Endothelial cell of umbilical vein (primary cell): ENCODE measurements around the gene DIAPH3. TPM values are rescaled to one million over a fixed set of nuclear protein-coding genes. Genes with fewer than 3 reads are reported as not detected.

ENCODE experiments used
- BruUV-seq: library from RNA; stranded (reverse); fragments of 400-500 nt; replicated peaks from 2 replicates; lab custom pipeline; 2021; lab: Mats Ljungman, UMichigan
- CTCF ChIA-PET: fragments of 300-600, 350-600 bp; sonication (Branson Sonifier 250); formaldehyde crosslinking; loops from one replicate; lab custom pipeline; 2021; ENCODE audit warnings: antibody characterized with exemption, inconsistent platforms; lab: Charles Lee
- POLR2A ChIA-PET: fragments of 300-600, 350-600 bp; sonication (Branson Sonifier 250); formaldehyde crosslinking; loops from one replicate; lab custom pipeline; 2021; ENCODE audit warnings: antibody characterized with exemption, inconsistent platforms; lab: Charles Lee
- DNase-seq: peaks from one replicate; pipeline ENCODE4 v3.0.0-alpha.2; 2011; ENCODE audit warnings: low read depth, low spot score
- FAIRE-seq: peaks from 2 replicates; lab custom pipeline; 2011; peaks lifted over from hg19 to GRCh38; lab: Jason Lieb, UNC
- H2AFZ ChIP-seq: 2 replicates; pipeline ENCODE4 v1.6.0; 2012; ENCODE audit warnings: low read depth, low read length, control low read depth, inconsistent platforms
- H3K27ac ChIP-seq: 2 replicates; pipeline ENCODE4 v1.5.1; 2011; ENCODE audit warnings: low read depth, mild to moderate bottlenecking, control low read depth, low read length, moderate library complexity; ENCODE audit not compliant: insufficient read depth
- H3K27me3 ChIP-seq, 2 experiments: 2 replicates each; pipeline versions ENCODE4 v1.6.0 to v1.6.1; 2011; ENCODE audit warnings: low read length in 2 of 2, mixed read lengths in 1 of 2; ENCODE audit not compliant: control insufficient read depth in 2 of 2, insufficient read depth in 2 of 2
- H3K36me3 ChIP-seq, 2 experiments: 2 replicates in 1 of 2; 3 replicates in 1 of 2; pipeline ENCODE4 v1.5.1; 2011; ENCODE audit warnings: low read length in 2 of 2, mild to moderate bottlenecking in 1 of 2, moderate library complexity in 1 of 2; ENCODE audit not compliant: control insufficient read depth in 2 of 2, insufficient read depth in 2 of 2; ENCODE audit errors: extremely low read depth in 1 of 2
- H3K4me1 ChIP-seq: 3 replicates; pipeline ENCODE4 v1.5.1; 2011; ENCODE audit warnings: mild to moderate bottlenecking, low read length; ENCODE audit not compliant: control insufficient read depth, insufficient read depth; ENCODE audit errors: extremely low read depth
- H3K4me2 ChIP-seq: 2 replicates; pipeline ENCODE4 v1.6.1; 2011; ENCODE audit warnings: low read length, control low read depth, mixed read lengths; ENCODE audit not compliant: insufficient read depth
- H3K4me3 ChIP-seq, 3 experiments: fragments of 200-600 bp in 1 of 3; sonication (generic), shearing (Covaris generic) in 1 of 3; replicated peaks in 1 of 3; 2 replicates each; pipeline ENCODE4 v1.5.1; 2011 to 2016; ENCODE audit warnings: control low read depth in 3 of 3, low read length in 3 of 3, mild to moderate bottlenecking in 2 of 3, inconsistent platforms in 1 of 3, low read depth in 1 of 3, moderate library complexity in 1 of 3; ENCODE audit not compliant: insufficient read depth in 1 of 3
- H3K79me2 ChIP-seq: 2 replicates; pipeline ENCODE4 v1.6.0; 2012; ENCODE audit warnings: low read length, inconsistent platforms; ENCODE audit not compliant: control insufficient read depth, insufficient read depth
- H3K9ac ChIP-seq: replicated peaks from 2 replicates; pipeline ENCODE3; 2011; ENCODE audit warnings: low read length, control low read depth; ENCODE audit not compliant: insufficient read depth; ENCODE audit errors: extremely low read depth
- H3K9me1 ChIP-seq: replicated peaks from 3 replicates; pipeline ENCODE4 v1.6.0; 2011; ENCODE audit warnings: mild to moderate bottlenecking, low read length; ENCODE audit not compliant: control insufficient read depth, insufficient read depth; ENCODE audit errors: extremely low read depth
- H3K9me3 ChIP-seq: replicated peaks from 2 replicates; pipeline ENCODE4 v1.5.1; 2012; ENCODE audit warnings: low read length, inconsistent platforms; ENCODE audit not compliant: control insufficient read depth, insufficient read depth
- H4K20me1 ChIP-seq: replicated peaks from 2 replicates; pipeline ENCODE3; 2011; ENCODE audit warnings: mild to moderate bottlenecking, low read length; ENCODE audit not compliant: control insufficient read depth, insufficient read depth; ENCODE audit errors: extremely low read depth
- EZH2 ChIP-seq: IDR thresholded peaks from 2 replicates; pipeline ENCODE4 v1.6.1; 2012; ENCODE audit warnings: borderline replicate concordance, low read depth, mild to moderate bottlenecking, moderate library complexity, low read length, inconsistent platforms; ENCODE audit not compliant: severe bottlenecking
- FOS ChIP-seq: IDR thresholded peaks from 2 replicates; pipeline ENCODE4 v1.6.1; 2011; ENCODE audit warnings: mild to moderate bottlenecking, low read length, moderate library complexity, borderline replicate concordance; ENCODE audit not compliant: insufficient read depth
- GATA2 ChIP-seq: IDR thresholded peaks from 2 replicates; pipeline ENCODE4 v1.7.0; 2011; ENCODE audit warnings: low read depth, mild to moderate bottlenecking, moderate library complexity, mixed read lengths, low read length; ENCODE audit not compliant: insufficient read length, insufficient read depth
- JUN ChIP-seq: IDR thresholded peaks from 2 replicates; pipeline ENCODE4 v1.6.1; 2011; ENCODE audit warnings: borderline replicate concordance, low read depth; ENCODE audit not compliant: insufficient read length, insufficient read depth
- MYC ChIP-seq: IDR thresholded peaks from one replicate; pipeline ENCODE4 v1.6.1; 2011; ENCODE audit warnings: mild to moderate bottlenecking, low read depth, low read length
- POLR2A ChIP-seq: IDR thresholded peaks from 2 replicates; pipeline ENCODE4 v1.6.1; 2012; ENCODE audit warnings: low read depth, mild to moderate bottlenecking, control low read depth, low read length
- POLR2AphosphoS5 ChIP-seq: IDR thresholded peaks from 2 replicates; pipeline ENCODE4 v1.6.1; 2012; ENCODE audit warnings: low read depth, mild to moderate bottlenecking, control low read depth, low read length, moderate library complexity; ENCODE audit not compliant: insufficient read depth
- dilution Hi-C: fragments of 300-500 bp; cut with MboI; formaldehyde crosslinking; loops from one replicate; pipeline ENCODE4 v1.15.0; 2019; ENCODE audit warnings: low sequenced_read_pairs; ENCODE audit not compliant: extremely low pct_ligation_motif_present
- intact Hi-C: fragments of 100-400 bp; cut with micrococcal nuclease; formaldehyde crosslinking; loops from one replicate; pipeline ENCODE4 v1.10.0; 2022
- polyA plus RNA-seq, 4 experiments: library from polyadenylated mRNA; depleted of rRNA in 3 of 4; stranded (reverse) in 3 of 4; unstranded in 1 of 4; fragments of >200 nt; gene quantifications; 2 replicates each; pipeline versions ENCODE4 v1.2.1 to v1.2.3, GENCODE V29; 2011 to 2012; ENCODE audit warnings: missing spikeins in 1 of 4
- total RNA-seq: library from RNA; stranded (reverse); gene quantifications from 2 replicates; pipeline ENCODE4 v1.2.3, GENCODE V29; 2021
- TF ChIP-seq, protein P1 (sequence below), 2 donors: IDR thresholded peaks; 1 replicate in 1 of 2; 2 replicates in 1 of 2; pipeline ENCODE4 v1.5.1; 2011; ENCODE audit warnings: low read length in 2 of 2, mild to moderate bottlenecking in 2 of 2, moderate library complexity in 2 of 2, control low read depth in 1 of 2, inconsistent platforms in 1 of 2, low read depth in 1 of 2; ENCODE audit not compliant: insufficient read depth in 1 of 2; ENCODE audit errors: extremely low read depth in 1 of 2
- TF ChIP-seq, protein P2 (sequence below): IDR thresholded peaks from 2 replicates; pipeline ENCODE4 v1.6.1; 2011; ENCODE audit not compliant: insufficient read depth, insufficient read length

The DIAPH3 gene
- total and polyA plus RNA-seq, 2 donors (not counting 3 experiments of a cell fraction or from before 2014, with no cell fraction given): 9.9 to 44.0 TPM

DNA sequence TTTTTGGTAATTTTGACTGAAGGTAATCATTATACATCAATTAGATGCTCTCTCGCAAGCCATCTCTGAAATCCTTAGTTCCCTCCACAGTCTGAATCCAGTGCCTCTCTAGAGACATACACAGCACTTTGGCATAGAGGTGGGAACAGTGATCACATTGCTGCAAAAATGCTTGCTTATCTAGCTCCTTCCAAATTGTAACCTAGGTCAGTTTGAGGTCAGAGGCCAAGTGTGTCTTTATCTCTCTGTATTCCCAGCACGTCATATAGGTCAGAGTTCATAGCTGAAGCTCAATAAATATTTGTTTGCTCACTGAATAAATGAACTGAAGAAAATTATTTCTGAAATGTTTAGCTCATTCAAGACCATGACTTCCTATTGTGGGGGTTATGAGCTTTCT lies 462.5 kb downstream of the DIAPH3 start:
- no peak overlapping the region for H3K27ac ChIP-seq
- TF ChIP-seq EZH2 (no peak), MYC (no peak), POLR2A (no peak), POLR2AphosphoS5 (no peak), GATA2 (no peak), JUN (no peak), FOS (no peak)
- TF ChIP-seq, protein P1, sequence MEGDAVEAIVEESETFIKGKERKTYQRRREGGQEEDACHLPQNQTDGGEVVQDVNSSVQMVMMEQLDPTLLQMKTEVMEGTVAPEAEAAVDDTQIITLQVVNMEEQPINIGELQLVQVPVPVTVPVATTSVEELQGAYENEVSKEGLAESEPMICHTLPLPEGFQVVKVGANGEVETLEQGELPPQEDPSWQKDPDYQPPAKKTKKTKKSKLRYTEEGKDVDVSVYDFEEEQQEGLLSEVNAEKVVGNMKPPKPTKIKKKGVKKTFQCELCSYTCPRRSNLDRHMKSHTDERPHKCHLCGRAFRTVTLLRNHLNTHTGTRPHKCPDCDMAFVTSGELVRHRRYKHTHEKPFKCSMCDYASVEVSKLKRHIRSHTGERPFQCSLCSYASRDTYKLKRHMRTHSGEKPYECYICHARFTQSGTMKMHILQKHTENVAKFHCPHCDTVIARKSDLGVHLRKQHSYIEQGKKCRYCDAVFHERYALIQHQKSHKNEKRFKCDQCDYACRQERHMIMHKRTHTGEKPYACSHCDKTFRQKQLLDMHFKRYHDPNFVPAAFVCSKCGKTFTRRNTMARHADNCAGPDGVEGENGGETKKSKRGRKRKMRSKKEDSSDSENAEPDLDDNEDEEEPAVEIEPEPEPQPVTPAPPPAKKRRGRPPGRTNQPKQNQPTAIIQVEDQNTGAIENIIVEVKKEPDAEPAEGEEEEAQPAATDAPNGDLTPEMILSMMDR (IDR thresholded peaks at IDR 0.05; ENCODE audit: extremely low read depth in 1 of 2, insufficient read depth in 1 of 2, low read depth in 1 of 2, low read length in 2 of 2): no peak
- TF ChIP-seq, protein P2, sequence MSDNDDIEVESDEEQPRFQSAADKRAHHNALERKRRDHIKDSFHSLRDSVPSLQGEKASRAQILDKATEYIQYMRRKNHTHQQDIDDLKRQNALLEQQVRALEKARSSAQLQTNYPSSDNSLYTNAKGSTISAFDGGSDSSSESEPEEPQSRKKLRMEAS: no peak
- H3K36me3 ChIP-seq: no peaks in the 10 kb centered on the region
- no peaks in the 10 kb centered on the region for H3K9me3 ChIP-seq
- H3K4me3 ChIP-seq: no peak overlapping the region
- H4K20me1 ChIP-seq: no peaks in the 10 kb centered on the region
- no peak overlapping the region for H3K9ac ChIP-seq
- FAIRE-seq (no peak), DNase-seq (no peak)
- intact Hi-C loops: no loop called here
- H3K9me1 ChIP-seq: peaks cover 3% of the 10 kb centered on the region
- dilution Hi-C loops: no loop called here
- ChIA-PET POLR2A (no interaction called here), CTCF (interaction anchor here (1.0 kb wide), 1 partner anchor 635 kb away, joined by 3 read pairs; no protein-coding TSS in a partner anchor)
- peaks cover 4% of the 10 kb centered on the region for H3K4me1 ChIP-seq
- no peaks in the 10 kb centered on the region for H3K27me3 ChIP-seq
- no peak overlapping the region for H3K4me2 ChIP-seq
- BruUV-seq: no TSS peak
- no peaks in the 10 kb centered on the region for H3K79me2 ChIP-seq
- H2AFZ ChIP-seq: no peak overlapping the region
